K562 (cell line): ENCODE results near the gene FAM167B. TPM values are rescaled to one million over a fixed set of nuclear protein-coding genes. Genes with fewer than 3 reads are reported as not detected.

Source experiments
- CCNT2 ChIP-seq: IDR thresholded peaks from 2 replicates; pipeline ENCODE4 v1.6.1; 2011; ENCODE audit warnings: borderline replicate concordance, low read depth, mild to moderate bottlenecking, moderate library complexity, mixed read lengths, low read length; ENCODE audit not compliant: insufficient read length; ENCODE audit errors: extremely low read depth
- CEBPB ChIP-seq: fragments of 450-650 bp; IDR thresholded peaks from 2 replicates; pipeline ENCODE4 v1.6.1; 2016; ENCODE audit warnings: missing genetic modification characterization, missing compliant biosample characterization
- ETV5 ChIP-seq: sonication (generic); formaldehyde crosslinking; IDR thresholded peaks from 2 replicates; pipeline ENCODE4 v1.4.0; 2020; ENCODE audit warnings: low read depth, mild to moderate bottlenecking, missing genetic modification reagents
- HMG20B ChIP-seq: fragments of 250-450 bp; sonication (Bioruptor Pico); IDR thresholded peaks from 2 replicates; pipeline ENCODE4 v1.5.0; 2021; ENCODE audit warnings: mild to moderate bottlenecking
- HNRNPK ChIP-seq: fragments of 200-400 bp; formaldehyde crosslinking; IDR thresholded peaks from one replicate; pipeline ENCODE4 v1.6.1; 2018; ENCODE audit warnings: mild to moderate bottlenecking, low read depth, low read length; ENCODE audit not compliant: poor library complexity, severe bottlenecking
- HNRNPL ChIP-seq: fragments of 200-400 bp; formaldehyde crosslinking; IDR thresholded peaks from 2 replicates; pipeline ENCODE4 v1.6.1; 2017; ENCODE audit warnings: low read depth, mild to moderate bottlenecking, low read length
- PURB ChIP-seq: sonication (generic); formaldehyde crosslinking; IDR thresholded peaks from 2 replicates; pipeline ENCODE4 v1.9.0; 2021; ENCODE audit warnings: low read depth, mild to moderate bottlenecking, missing genetic modification reagents
- SMAD3 ChIP-seq: fragments of 450-650 bp; formaldehyde crosslinking; conservative IDR thresholded peaks from 2 replicates; pipeline ENCODE4 v1.4.0; 2020; ENCODE audit warnings: mild to moderate bottlenecking
- TAL1 ChIP-seq: fragments of 450-650 bp; IDR thresholded peaks from 2 replicates; pipeline ENCODE4 v1.6.1; 2016; ENCODE audit warnings: mild to moderate bottlenecking
- TBL1XR1 ChIP-seq, 2 experiments: IDR thresholded peaks; 2 replicates each; pipeline ENCODE4 v1.6.1; 2012; ENCODE audit warnings: improper control_type of control experiment in 2 of 2, low read length in 2 of 2, mild to moderate bottlenecking in 1 of 2
- TEAD1 ChIP-seq, 2 experiments: fragments of 450-650 bp in 1 of 2; sonication (generic) in 1 of 2; formaldehyde crosslinking; IDR thresholded peaks; 2 replicates each; pipeline versions ENCODE4 v1.4.0 to v1.8.0; 2020 to 2022; ENCODE audit warnings: mild to moderate bottlenecking in 2 of 2, missing genetic modification reagents in 1 of 2
- U2AF1 ChIP-seq: fragments of 200-400 bp; formaldehyde crosslinking; optimal IDR thresholded peaks from 2 replicates; pipeline ENCODE3; 2017; ENCODE audit warnings: mild to moderate bottlenecking, low read depth, low read length, moderate library complexity
- ZBTB7A ChIP-seq: IDR thresholded peaks from 2 replicates; pipeline ENCODE4 v1.6.1; 2011; ENCODE audit warnings: low read depth, mild to moderate bottlenecking, low read length, moderate library complexity, borderline replicate concordance; ENCODE audit not compliant: control insufficient read depth
- ZNF239 ChIP-seq: fragments of 250-450 bp; sonication (Bioruptor Pico); IDR thresholded peaks from 2 replicates; pipeline ENCODE4 v1.4.0; 2020; ENCODE audit warnings: mild to moderate bottlenecking
- ZNF274 ChIP-seq: IDR thresholded peaks from 2 replicates; pipeline ENCODE4 v1.6.1; 2011; ENCODE audit warnings: low read depth, mild to moderate bottlenecking, low read length, moderate library complexity, borderline replicate concordance
- ZNF431 ChIP-seq: sonication (generic); formaldehyde crosslinking; IDR thresholded peaks from 2 replicates; pipeline ENCODE4 v1.8.0; 2022; ENCODE audit warnings: mild to moderate bottlenecking, missing genetic modification reagents
- ZNF445 ChIP-seq: fragments of 250-450 bp; sonication (Bioruptor Pico); IDR thresholded peaks from 2 replicates; pipeline ENCODE4 v1.4.0; 2020; ENCODE audit warnings: low read depth, mild to moderate bottlenecking, moderate library complexity
- ZNF644 ChIP-seq: fragments of 200-800 bp; sonication (Bioruptor generic); IDR thresholded peaks from 2 replicates; pipeline ENCODE4 v1.6.1; 2016; ENCODE audit warnings: low read depth, missing genetic modification characterization, missing compliant biosample characterization
- ZNF75A ChIP-seq: fragments of 450-650 bp; formaldehyde crosslinking; IDR thresholded peaks from 2 replicates; pipeline ENCODE4 v1.4.0; 2020; ENCODE audit warnings: mild to moderate bottlenecking
- polyA plus RNA-seq, 8 experiments: library from polyadenylated mRNA; depleted of rRNA in 4 of 8; stranded (reverse) in 5 of 8; unstranded in 3 of 8; fragments of >200 nt; fragmentation: Nextera tagmentation in 2 of 8; fragmentation: Illumina TruSeq in 1 of 8; extraction: Ambion mirVana in 2 of 8; extraction: Trizol in 1 of 8; gene quantifications; 2 replicates each; pipeline versions ENCODE4 v1.2.1 to v1.2.3, GENCODE V29; 2011 to 2014; ENCODE audit warnings: inconsistent platforms in 1 of 8, missing spikeins in 1 of 8
- total RNA-seq, 7 experiments: library from RNA; depleted of rRNA in 6 of 7; stranded (reverse); fragments of >200 nt in 6 of 7; fragmentation: Illumina TruSeq in 2 of 7; extraction: Trizol in 2 of 7; gene quantifications; 2 replicates each; pipeline versions ENCODE4 v1.2.1 to v1.2.3, GENCODE V29; 2011 to 2021; ENCODE audit warnings: low replicate concordance in 1 of 7
- TF ChIP-seq, protein P1 (sequence below): sonication (generic); IDR thresholded peaks from 2 replicates; pipeline ENCODE4 v1.6.1; 2016
- TF ChIP-seq, protein P2 (sequence below): sonication (generic); formaldehyde crosslinking; IDR thresholded peaks from 2 replicates; pipeline ENCODE4 v1.8.1; 2022; ENCODE audit warnings: missing genetic modification reagents
- TF ChIP-seq, protein P3 (sequence below): fragments of 150-350 bp; IDR thresholded peaks from 2 replicates; pipeline ENCODE4 v1.6.1; 2014; ENCODE audit warnings: low read depth, mild to moderate bottlenecking, low read length, borderline replicate concordance

FAM167B gene
- total and polyA plus RNA-seq, 9 of the 15 experiments (the other 6 are each of a cell fraction or from before 2014, with no cell fraction given): not detected

DNA sequence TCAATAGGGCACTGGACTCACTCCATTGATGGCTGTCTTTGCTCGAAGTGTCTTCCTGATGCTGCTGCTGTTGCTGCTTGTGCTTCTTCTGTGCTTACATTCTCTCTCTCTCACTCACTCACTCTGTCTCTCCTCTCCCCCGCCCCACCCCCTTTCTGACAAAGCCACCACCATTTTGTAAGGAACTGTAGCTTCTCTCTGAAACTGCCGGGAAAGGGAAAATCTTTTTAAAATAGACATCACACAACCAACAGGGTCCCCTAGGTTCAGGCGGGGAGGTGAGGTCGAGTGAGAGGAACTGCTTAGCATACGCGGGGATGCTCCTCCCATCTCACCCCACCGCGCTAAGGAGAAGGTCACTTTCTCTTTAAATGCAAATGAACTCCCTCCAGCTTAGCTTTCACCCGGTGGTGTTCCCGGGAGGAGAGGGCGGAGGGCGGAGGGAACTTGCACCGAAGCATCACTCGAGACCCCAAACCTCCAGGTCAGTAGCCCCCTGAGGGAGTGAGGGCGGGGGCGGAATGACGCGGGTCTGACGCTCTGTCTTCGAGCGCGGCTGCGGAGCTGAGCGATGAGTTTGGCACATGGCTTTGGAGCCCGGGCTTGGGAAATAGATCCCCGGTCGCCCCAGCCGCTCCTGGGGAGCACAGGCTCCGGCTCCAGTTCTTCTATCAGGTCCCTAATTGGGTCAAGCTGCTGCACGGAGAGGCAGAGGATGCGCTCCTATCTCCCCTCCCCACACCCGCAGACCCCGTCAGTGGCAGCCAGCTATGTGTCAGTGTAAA is 46.6 kb upstream of the FAM167B start, which contains the start of gene CCDC28B (continued):
- TF ChIP-seq, protein P1, sequence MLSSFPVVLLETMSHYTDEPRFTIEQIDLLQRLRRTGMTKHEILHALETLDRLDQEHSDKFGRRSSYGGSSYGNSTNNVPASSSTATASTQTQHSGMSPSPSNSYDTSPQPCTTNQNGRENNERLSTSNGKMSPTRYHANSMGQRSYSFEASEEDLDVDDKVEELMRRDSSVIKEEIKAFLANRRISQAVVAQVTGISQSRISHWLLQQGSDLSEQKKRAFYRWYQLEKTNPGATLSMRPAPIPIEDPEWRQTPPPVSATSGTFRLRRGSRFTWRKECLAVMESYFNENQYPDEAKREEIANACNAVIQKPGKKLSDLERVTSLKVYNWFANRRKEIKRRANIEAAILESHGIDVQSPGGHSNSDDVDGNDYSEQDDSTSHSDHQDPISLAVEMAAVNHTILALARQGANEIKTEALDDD: no peak
- TF ChIP-seq CCNT2 (no peak), ZBTB7A (peak; percentile 55), ZNF75A (no peak), ZNF445 (CRISPR knock-in tag) (0 out of 2 replicates have a peak, but pooled peaks have one; percentile 44), TAL1 (no peak), SMAD3 (CRISPR knock-in tag) (no peak), ZNF274 (no peak), TBL1XR1 (IDR thresholded peaks at IDR 0.05; ENCODE audit: low read length in 2 of 2) (no peak), HMG20B (no peak), ZNF431 (CRISPR knock-in tag) (peak; percentile 66), HNRNPL (no peak), ZNF644 (tag) (no peak), PURB (CRISPR knock-in tag) (no peak), U2AF1 (no peak), CEBPB (tag) (no peak), HNRNPK (no peak), TEAD1 (CRISPR knock-in tag; IDR thresholded peaks at IDR 0.05) (peak in 1 of 2 experiments; percentile 59; a peak in 1 of 4 replicates), ETV5 (CRISPR knock-in tag) (no peak; the same call in 1 of the 2 replicates), ZNF239 (no peak)
- TF ChIP-seq, protein P2, sequence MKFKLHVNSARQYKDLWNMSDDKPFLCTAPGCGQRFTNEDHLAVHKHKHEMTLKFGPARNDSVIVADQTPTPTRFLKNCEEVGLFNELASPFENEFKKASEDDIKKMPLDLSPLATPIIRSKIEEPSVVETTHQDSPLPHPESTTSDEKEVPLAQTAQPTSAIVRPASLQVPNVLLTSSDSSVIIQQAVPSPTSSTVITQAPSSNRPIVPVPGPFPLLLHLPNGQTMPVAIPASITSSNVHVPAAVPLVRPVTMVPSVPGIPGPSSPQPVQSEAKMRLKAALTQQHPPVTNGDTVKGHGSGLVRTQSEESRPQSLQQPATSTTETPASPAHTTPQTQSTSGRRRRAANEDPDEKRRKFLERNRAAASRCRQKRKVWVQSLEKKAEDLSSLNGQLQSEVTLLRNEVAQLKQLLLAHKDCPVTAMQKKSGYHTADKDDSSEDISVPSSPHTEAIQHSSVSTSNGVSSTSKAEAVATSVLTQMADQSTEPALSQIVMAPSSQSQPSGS: no peak
- TF ChIP-seq, protein P3, sequence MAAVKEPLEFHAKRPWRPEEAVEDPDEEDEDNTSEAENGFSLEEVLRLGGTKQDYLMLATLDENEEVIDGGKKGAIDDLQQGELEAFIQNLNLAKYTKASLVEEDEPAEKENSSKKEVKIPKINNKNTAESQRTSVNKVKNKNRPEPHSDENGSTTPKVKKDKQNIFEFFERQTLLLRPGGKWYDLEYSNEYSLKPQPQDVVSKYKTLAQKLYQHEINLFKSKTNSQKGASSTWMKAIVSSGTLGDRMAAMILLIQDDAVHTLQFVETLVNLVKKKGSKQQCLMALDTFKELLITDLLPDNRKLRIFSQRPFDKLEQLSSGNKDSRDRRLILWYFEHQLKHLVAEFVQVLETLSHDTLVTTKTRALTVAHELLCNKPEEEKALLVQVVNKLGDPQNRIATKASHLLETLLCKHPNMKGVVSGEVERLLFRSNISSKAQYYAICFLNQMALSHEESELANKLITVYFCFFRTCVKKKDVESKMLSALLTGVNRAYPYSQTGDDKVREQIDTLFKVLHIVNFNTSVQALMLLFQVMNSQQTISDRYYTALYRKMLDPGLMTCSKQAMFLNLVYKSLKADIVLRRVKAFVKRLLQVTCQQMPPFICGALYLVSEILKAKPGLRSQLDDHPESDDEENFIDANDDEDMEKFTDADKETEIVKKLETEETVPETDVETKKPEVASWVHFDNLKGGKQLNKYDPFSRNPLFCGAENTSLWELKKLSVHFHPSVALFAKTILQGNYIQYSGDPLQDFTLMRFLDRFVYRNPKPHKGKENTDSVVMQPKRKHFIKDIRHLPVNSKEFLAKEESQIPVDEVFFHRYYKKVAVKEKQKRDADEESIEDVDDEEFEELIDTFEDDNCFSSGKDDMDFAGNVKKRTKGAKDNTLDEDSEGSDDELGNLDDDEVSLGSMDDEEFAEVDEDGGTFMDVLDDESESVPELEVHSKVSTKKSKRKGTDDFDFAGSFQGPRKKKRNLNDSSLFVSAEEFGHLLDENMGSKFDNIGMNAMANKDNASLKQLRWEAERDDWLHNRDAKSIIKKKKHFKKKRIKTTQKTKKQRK: no peak
